Astrocyte (in vitro differentiated cells and primary cell): Measurements from ENCODE around the gene MTERF1. TPM values are rescaled to one million over a fixed set of nuclear protein-coding genes. Genes with fewer than 3 reads are reported as not detected.
"Not testable (repeated sequence)": the region's sequence is repeated elsewhere in the genome, so short reads cannot be mapped to it uniquely, and the experiment has no call there.

Source experiments
- DNase-seq: peaks from one replicate; pipeline ENCODE4 v3.0.0-alpha.2; 2010; ENCODE audit warnings: low read depth
- FAIRE-seq: peaks from 2 replicates; lab custom pipeline; 2011; peaks lifted over from hg19 to GRCh38; lab: Jason Lieb, UNC
- H2AFZ ChIP-seq: 2 replicates; pipeline ENCODE4 v1.6.0; 2012; ENCODE audit warnings: low read depth, low read length, inconsistent platforms
- H3K27ac ChIP-seq: 2 replicates; pipeline ENCODE4 v1.5.1; 2011; ENCODE audit warnings: low read depth, low read length, inconsistent platforms
- H3K27me3 ChIP-seq: 2 replicates; pipeline ENCODE4 v1.6.0; 2011; ENCODE audit warnings: low read length, inconsistent platforms; ENCODE audit not compliant: insufficient read depth
- H3K36me3 ChIP-seq: 2 replicates; pipeline ENCODE4 v1.5.1; 2011; ENCODE audit warnings: low read length, inconsistent platforms; ENCODE audit not compliant: insufficient read depth
- H3K4me1 ChIP-seq: 2 replicates; pipeline ENCODE4 v1.5.1; 2011; ENCODE audit warnings: low read length, inconsistent platforms; ENCODE audit not compliant: insufficient read depth
- H3K4me2 ChIP-seq: 2 replicates; pipeline ENCODE4 v1.6.0; 2012; ENCODE audit warnings: low read length, inconsistent platforms
- H3K4me3 ChIP-seq: 2 replicates; pipeline ENCODE4 v1.5.1; 2011; ENCODE audit warnings: low read depth, mild to moderate bottlenecking, low read length, inconsistent platforms; ENCODE audit not compliant: insufficient read depth
- H3K79me2 ChIP-seq: 2 replicates; pipeline ENCODE4 v1.6.0; 2012; ENCODE audit warnings: mild to moderate bottlenecking, low read length, inconsistent platforms; ENCODE audit not compliant: insufficient read depth
- H3K9ac ChIP-seq: 2 replicates; pipeline ENCODE4 v1.6.0; 2012; ENCODE audit warnings: mild to moderate bottlenecking, low read length, inconsistent platforms
- H3K9me3 ChIP-seq: 2 replicates; pipeline ENCODE4 v1.5.1; 2012; ENCODE audit warnings: low read depth, mild to moderate bottlenecking, low read length, inconsistent platforms; ENCODE audit not compliant: insufficient read depth
- H4K20me1 ChIP-seq: 2 replicates; pipeline ENCODE4 v1.6.0; 2012; ENCODE audit warnings: low read length, inconsistent platforms; ENCODE audit not compliant: insufficient read depth
- H3K27ac Mint-ChIP-seq: one replicate; pipeline ENCODE4 v1.8.0; 2021; ENCODE audit warnings: mild to moderate bottlenecking, mixed read lengths; ENCODE audit not compliant: unreplicated experiment
- H3K27me3 Mint-ChIP-seq: one replicate; pipeline ENCODE4 v1.8.0; 2021; ENCODE audit warnings: low read depth, mixed read lengths; ENCODE audit not compliant: unreplicated experiment
- H3K36me3 Mint-ChIP-seq: one replicate; pipeline ENCODE4 v1.8.0; 2021; ENCODE audit warnings: low read depth, mixed read lengths; ENCODE audit not compliant: unreplicated experiment
- H3K4me1 Mint-ChIP-seq: one replicate; pipeline ENCODE4 v1.8.0; 2021; ENCODE audit warnings: low read depth, mixed read lengths; ENCODE audit not compliant: unreplicated experiment
- H3K4me3 Mint-ChIP-seq: one replicate; pipeline ENCODE4 v1.8.0; 2021; ENCODE audit warnings: mild to moderate bottlenecking, moderate library complexity, mixed read lengths; ENCODE audit not compliant: unreplicated experiment
- H3K9me3 Mint-ChIP-seq: one replicate; pipeline ENCODE4 v1.8.0; 2021; ENCODE audit warnings: mild to moderate bottlenecking, mixed read lengths; ENCODE audit not compliant: unreplicated experiment
- CTCF ChIP-seq: IDR thresholded peaks from 2 replicates; pipeline ENCODE4 v1.5.1; 2011; ENCODE audit warnings: low read depth, mild to moderate bottlenecking, inconsistent platforms, low read length, moderate library complexity; ENCODE audit not compliant: insufficient read depth
- EZH2 ChIP-seq: IDR thresholded peaks from 2 replicates; pipeline ENCODE4 v1.6.1; 2012; ENCODE audit warnings: mild to moderate bottlenecking, low read length, inconsistent platforms; ENCODE audit not compliant: insufficient read depth
- total RNA-seq: library from RNA; stranded (reverse); gene quantifications from 2 replicates; pipeline ENCODE4 v1.2.1, GENCODE V29; 2021

Gene MTERF1
- total RNA-seq, 1 donor from 2014 or later = 10.9 TPM

DNA sequence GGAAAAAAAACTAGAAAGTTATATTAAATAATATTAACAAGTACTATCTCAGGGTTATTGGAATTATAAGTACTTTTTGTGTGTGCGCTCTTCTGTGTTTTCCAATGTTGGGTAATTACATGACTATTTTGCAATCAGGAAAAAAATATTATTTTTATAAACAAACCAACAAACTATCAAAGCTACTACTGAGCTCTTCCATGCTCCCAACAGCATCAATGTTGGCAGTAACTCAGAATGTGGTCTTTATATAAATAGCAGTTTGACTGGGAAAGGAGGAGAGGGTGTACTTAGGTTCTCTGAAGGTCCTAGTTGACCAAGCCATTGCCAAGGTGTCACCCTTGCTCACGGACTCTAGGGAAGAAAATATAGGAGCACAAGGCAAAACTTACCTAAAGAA is 15.0 kb downstream of the MTERF1 start:
- no peak for TF ChIP-seq EZH2
- FAIRE-seq (no peak), DNase-seq (no peak)
- H3K9ac ChIP-seq = no peak overlapping the region
- Mint-ChIP-seq H3K27ac (no peak overlapping the region), H3K36me3 (no peaks in the 10 kb centered on the region), H3K4me3 (no peak overlapping the region), H3K9me3 (no peaks in the 10 kb centered on the region), H3K27me3 (no peaks in the 10 kb centered on the region), H3K4me1 (no peaks in the 10 kb centered on the region)
- no peak overlapping the region for H3K4me2 ChIP-seq
- no peaks in the 10 kb centered on the region for H3K36me3 ChIP-seq
- H3K27ac ChIP-seq = no peak overlapping the region
- H3K4me1 ChIP-seq = no peaks in the 10 kb centered on the region
- H3K79me2 ChIP-seq = no peaks in the 10 kb centered on the region
- no peak overlapping the region for H2AFZ ChIP-seq
- no peaks in the 10 kb centered on the region for H4K20me1 ChIP-seq
- no peaks in the 10 kb centered on the region for H3K9me3 ChIP-seq
- no peak overlapping the region for H3K4me3 ChIP-seq
- H3K27me3 ChIP-seq = no peaks in the 10 kb centered on the region

GRCh38 chr7:91864604-91865003 is 15.9 kb downstream of the MTERF1 start:
- not testable (repeated sequence) for DNase-seq, H3K27ac ChIP-seq, H3K9me3 Mint-ChIP-seq, H3K36me3 ChIP-seq, H3K9ac ChIP-seq, H3K4me2 ChIP-seq, H3K4me3 ChIP-seq, H3K4me1 ChIP-seq, H3K36me3 Mint-ChIP-seq, H3K27me3 ChIP-seq, H3K27me3 Mint-ChIP-seq, H3K79me2 ChIP-seq, H3K4me3 Mint-ChIP-seq, H4K20me1 ChIP-seq, FAIRE-seq, H3K4me1 Mint-ChIP-seq, H3K27ac Mint-ChIP-seq, H3K9me3 ChIP-seq, H2AFZ ChIP-seq

DNA sequence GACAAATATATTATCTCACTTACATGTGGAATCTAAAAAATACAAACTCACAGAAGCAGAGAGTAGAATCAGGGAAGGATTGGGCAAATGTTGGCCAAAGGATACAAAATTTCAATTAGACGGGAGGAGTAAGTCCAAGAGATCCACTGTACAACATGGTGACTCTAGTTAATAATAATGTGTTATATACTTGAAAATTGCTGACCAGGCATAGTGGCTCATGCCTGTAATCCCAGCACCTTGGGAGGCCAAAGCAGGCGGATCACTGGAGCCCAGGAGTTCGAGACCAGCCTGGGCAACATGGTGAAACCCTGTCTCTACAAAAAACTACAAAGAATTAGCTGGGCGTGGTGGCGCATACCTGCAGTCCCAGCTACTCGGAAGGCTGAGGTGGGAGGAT is 16.4 kb downstream of the MTERF1 start:
- no peak overlapping the region for H3K27ac ChIP-seq
- Mint-ChIP-seq H3K27ac (no peak overlapping the region), H3K4me1 (no peaks in the 10 kb centered on the region), H3K27me3 (no peaks in the 10 kb centered on the region), H3K4me3 (no peak overlapping the region), H3K36me3 (no peaks in the 10 kb centered on the region), H3K9me3 (no peaks in the 10 kb centered on the region)
- no peaks in the 10 kb centered on the region for H3K4me1 ChIP-seq
- no peaks in the 10 kb centered on the region for H3K36me3 ChIP-seq
- H3K9ac ChIP-seq = no peak overlapping the region
- no peaks in the 10 kb centered on the region for H3K9me3 ChIP-seq
- FAIRE-seq (no peak), DNase-seq (no peak)
- H3K79me2 ChIP-seq = no peaks in the 10 kb centered on the region
- H3K4me3 ChIP-seq = no peak overlapping the region
- no peaks in the 10 kb centered on the region for H3K27me3 ChIP-seq
- H2AFZ ChIP-seq = no peak overlapping the region
- TF ChIP-seq EZH2 (no peak), CTCF (no peak)
- no peak overlapping the region for H3K4me2 ChIP-seq
- no peaks in the 10 kb centered on the region for H4K20me1 ChIP-seq
